ENCODE results near the gene RNF168.
"Not testable (repeated sequence)": the region's sequence is repeated elsewhere in the genome, so short reads cannot be mapped to it uniquely, and the experiment has no call there.

The RNF168 gene

GRCh38 chr3:196496183-196496582, 7.4 kb downstream of the RNF168 start:
- no peak for FAIRE-seq
- TF ChIP-seq TAF1 (IDR thresholded peaks at IDR 0.05; ENCODE audit: borderline replicate concordance, low read depth, low read length) (no peak), POLR2AphosphoS5 (IDR thresholded peaks at IDR 0.05; ENCODE audit: low read depth, low read length) (no peak), POLR2A (IDR thresholded peaks at IDR 0.05; ENCODE audit: low read depth, low read length) (no peak)
- no peak for DNase-seq (ENCODE audit: insufficient read length)

DNA sequence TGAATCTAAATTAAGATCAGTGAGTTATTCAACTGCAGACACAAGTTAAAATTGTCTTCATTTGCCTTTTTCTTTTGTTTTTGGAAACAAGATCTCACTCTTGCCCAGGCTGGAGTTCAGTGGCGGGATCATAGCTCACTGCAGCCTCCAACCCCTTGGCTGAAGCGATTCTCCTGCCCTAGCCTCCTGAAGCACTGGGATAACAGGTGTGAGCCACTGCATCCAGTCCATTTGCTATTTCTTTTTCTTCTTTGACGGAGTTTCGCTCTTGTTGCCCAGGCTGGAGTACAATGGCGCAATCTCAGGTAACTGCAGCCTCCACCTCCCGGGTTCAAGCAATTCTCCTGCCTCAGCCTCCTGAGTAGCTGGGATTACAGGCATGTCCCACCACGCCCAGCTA, 10.3 kb downstream of the RNF168 start:
- TF ChIP-seq POLR2A (IDR thresholded peaks at IDR 0.05; ENCODE audit: low read depth, low read length) (no peak), POLR2AphosphoS5 (IDR thresholded peaks at IDR 0.05; ENCODE audit: low read depth, low read length) (no peak), TAF1 (IDR thresholded peaks at IDR 0.05; ENCODE audit: borderline replicate concordance, low read depth, low read length) (no peak)
- no peak for FAIRE-seq
- no peak for DNase-seq (ENCODE audit: insufficient read length)

DNA sequence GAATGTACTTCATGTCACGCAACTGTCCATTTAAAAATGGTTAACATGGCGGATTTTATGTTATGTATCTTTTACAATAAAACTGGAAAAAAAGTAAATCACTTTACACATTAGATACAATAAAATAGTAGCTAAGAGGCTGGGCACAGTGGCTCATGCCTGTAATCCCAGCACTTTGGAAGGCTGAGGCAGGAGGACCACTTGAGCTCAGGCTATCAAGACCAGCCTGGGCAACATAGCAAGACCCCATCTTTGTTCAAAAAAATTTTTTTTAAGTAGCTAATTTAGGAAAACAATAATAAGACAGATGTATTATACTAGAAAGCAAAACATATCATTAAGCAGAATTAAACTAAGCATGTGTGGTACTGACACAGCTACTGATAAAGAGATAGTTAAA, 11.5 kb downstream of the RNF168 start:
- no peak for FAIRE-seq
- TF ChIP-seq POLR2AphosphoS5 (IDR thresholded peaks at IDR 0.05; ENCODE audit: low read depth, low read length) (no peak), POLR2A (IDR thresholded peaks at IDR 0.05; ENCODE audit: low read depth, low read length) (no peak), TAF1 (IDR thresholded peaks at IDR 0.05; ENCODE audit: borderline replicate concordance, low read depth, low read length) (no peak)
- DNase-seq (ENCODE audit: insufficient read length): no peak

DNA sequence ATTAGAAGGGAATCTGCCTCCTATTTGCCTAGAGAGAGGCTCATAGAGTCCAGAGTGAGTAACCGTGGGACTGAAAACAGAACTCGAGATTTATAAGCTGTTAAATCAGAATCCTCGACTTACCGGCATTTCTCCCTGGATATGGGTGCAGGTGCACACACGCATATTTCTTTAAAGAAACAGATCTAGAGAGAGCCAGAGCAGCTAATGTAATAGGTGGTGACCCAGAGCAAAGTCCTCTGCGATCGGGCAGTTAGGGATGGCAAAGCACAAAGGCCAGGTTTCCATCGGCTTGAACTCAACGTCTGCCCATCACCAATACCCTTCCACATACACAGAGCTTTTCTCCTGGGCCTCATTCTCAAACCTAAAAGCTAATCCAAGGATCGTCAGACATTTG, 13.8 kb downstream of the RNF168 start:
- TF ChIP-seq POLR2A (IDR thresholded peaks at IDR 0.05; ENCODE audit: low read depth, low read length) (no peak), POLR2AphosphoS5 (IDR thresholded peaks at IDR 0.05; ENCODE audit: low read depth, low read length) (no peak), TAF1 (IDR thresholded peaks at IDR 0.05; ENCODE audit: borderline replicate concordance, low read depth, low read length) (no peak)
- FAIRE-seq (no peak), DNase-seq (ENCODE audit: insufficient read length) (no peak)

- FAIRE-seq: no peak
- no peak for DNase-seq (ENCODE audit: insufficient read length)
- no peak for TF ChIP-seq POLR2A (IDR thresholded peaks at IDR 0.05; ENCODE audit: low read depth, low read length)
- TF ChIP-seq TAF1 (IDR thresholded peaks at IDR 0.05; ENCODE audit: borderline replicate concordance, low read depth, low read length): no peak
- TF ChIP-seq POLR2AphosphoS5 (IDR thresholded peaks at IDR 0.05; ENCODE audit: low read depth, low read length): no peak
These were observed 17.3 kb downstream of the RNF168 start for GRCh38 chr3:196486263-196486662.

DNA sequence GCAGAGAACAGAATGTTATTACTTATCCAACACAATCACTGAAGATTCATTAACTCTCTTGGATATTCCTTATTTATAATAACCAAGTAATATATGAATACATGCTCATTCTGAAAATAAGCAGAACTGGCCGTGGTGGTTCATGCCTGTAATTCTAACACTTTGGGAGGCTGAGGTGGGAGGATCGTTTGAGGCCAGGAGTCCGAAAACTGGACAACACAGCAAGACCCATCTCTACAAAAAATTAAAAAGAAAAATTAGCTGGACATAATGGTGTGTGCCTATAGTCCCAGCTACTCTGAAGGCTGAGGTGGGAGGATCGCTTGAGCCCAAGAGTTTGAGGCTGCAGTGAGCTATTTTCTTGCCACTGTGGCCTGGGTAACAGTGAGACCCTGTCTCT, 25.9 kb downstream of the RNF168 start:
- no peak for TF ChIP-seq TAF1 (IDR thresholded peaks at IDR 0.05; ENCODE audit: borderline replicate concordance, low read depth, low read length)
- no peak for TF ChIP-seq POLR2A (IDR thresholded peaks at IDR 0.05; ENCODE audit: low read depth, low read length)
- TF ChIP-seq POLR2AphosphoS5 (IDR thresholded peaks at IDR 0.05; ENCODE audit: low read depth, low read length): no peak
- no peak for FAIRE-seq
- DNase-seq (ENCODE audit: insufficient read length): no peak

- DNase-seq (ENCODE audit: insufficient read length) (no peak), FAIRE-seq (no peak)
- TF ChIP-seq POLR2A (IDR thresholded peaks at IDR 0.05; ENCODE audit: low read depth, low read length) (no peak), POLR2AphosphoS5 (IDR thresholded peaks at IDR 0.05; ENCODE audit: low read depth, low read length) (no peak), TAF1 (IDR thresholded peaks at IDR 0.05; ENCODE audit: borderline replicate concordance, low read depth, low read length) (no peak)
These were observed 31.3 kb downstream of the RNF168 start for GRCh38 chr3:196472286-196472685.

DNA sequence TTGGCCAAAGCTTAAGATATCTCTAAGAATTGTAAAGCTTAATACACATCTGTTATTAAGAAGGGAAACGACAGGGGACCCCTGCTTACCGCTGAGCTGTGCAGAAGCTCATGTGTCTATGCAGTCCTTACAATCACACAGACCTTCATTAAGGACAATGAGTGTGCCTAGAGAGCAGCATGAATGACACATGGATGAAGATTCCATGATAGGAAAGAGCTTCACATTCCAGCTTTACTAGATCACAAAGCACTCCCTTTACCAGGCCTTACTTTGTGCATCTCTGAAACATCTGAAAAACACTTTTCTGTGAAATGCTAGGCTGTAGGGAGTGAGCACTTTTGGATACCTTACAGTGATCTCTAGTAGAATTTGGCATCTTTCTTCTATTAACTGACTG, 32.0 kb downstream of the RNF168 start:
- FAIRE-seq: no peak

DNA sequence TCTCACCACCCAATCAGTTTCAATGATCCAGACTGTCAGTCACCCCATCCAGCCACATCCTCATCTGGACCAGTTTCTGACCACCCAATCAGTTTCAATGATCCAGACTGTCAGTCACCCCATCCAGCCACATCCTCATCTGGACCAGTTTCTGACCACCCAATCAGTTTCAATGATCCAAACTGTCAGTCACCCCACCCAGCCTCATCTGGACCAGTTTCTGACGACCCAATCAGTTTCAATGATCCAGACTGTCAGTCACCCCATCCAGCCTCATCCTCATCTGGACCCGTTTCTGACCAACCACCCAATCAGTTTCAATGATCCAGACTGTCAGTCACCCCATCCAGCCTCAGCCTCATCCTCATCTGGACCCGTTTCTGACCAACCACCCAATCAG, 33.4 kb downstream of the RNF168 start:
- TF ChIP-seq POLR2A (IDR thresholded peaks at IDR 0.05; ENCODE audit: low read depth, low read length) (peak; percentile 18; the same call in 1 of the 2 replicates), POLR2AphosphoS5 (IDR thresholded peaks at IDR 0.05; ENCODE audit: low read depth, low read length) (0 out of 2 replicates have a peak, but pooled peaks have one; percentile 53)
- not testable (repeated sequence) for FAIRE-seq; DNase-seq (ENCODE audit: insufficient read length)

More for the DNA sequence above, 32.0 kb downstream of the RNF168 start:
- no peak for DNase-seq (ENCODE audit: insufficient read length)
- TF ChIP-seq POLR2A (IDR thresholded peaks at IDR 0.05; ENCODE audit: low read depth, low read length) (no peak), TAF1 (IDR thresholded peaks at IDR 0.05; ENCODE audit: borderline replicate concordance, low read depth, low read length) (no peak), POLR2AphosphoS5 (IDR thresholded peaks at IDR 0.05; ENCODE audit: low read depth, low read length) (no peak)

DNA sequence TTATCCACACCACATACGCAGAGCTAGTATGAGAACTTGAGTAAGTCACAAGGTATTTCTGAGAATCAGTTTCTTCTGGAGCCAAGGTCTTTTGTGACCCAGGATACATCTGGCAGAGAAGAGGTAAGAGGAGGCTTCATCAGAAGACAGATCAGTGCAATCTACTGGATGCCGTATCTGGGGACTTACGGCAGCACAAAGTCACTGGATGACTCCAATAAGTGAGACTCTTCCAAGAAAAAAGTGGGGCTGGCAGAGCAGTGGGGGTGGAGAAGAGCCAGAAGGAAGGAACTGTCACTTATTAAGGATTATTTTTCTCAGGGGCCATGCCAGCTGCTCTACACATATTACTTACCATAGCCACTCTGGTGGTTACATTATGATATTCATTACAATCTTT, 39.8 kb downstream of the RNF168 start:
- TF ChIP-seq POLR2A (IDR thresholded peaks at IDR 0.05; ENCODE audit: low read depth, low read length) (no peak), POLR2AphosphoS5 (IDR thresholded peaks at IDR 0.05; ENCODE audit: low read depth, low read length) (no peak), TAF1 (IDR thresholded peaks at IDR 0.05; ENCODE audit: borderline replicate concordance, low read depth, low read length) (no peak)
- FAIRE-seq: no peak
- no peak for DNase-seq (ENCODE audit: insufficient read length)

DNA sequence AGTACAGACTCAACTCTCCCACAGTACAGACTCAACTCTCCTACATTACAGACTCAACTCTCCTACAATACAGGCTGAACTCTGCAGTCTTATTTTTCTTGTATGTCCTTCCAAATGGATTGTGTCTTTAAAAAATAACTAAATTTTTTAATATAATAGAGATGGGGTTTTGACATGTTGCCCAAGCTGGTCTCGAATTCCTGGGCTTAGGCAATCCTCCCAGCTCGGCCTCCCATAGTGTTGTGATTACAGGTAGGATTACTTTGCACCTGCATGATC, 40.2 kb downstream of the RNF168 start:
- no peak for TF ChIP-seq POLR2AphosphoS5 (IDR thresholded peaks at IDR 0.05; ENCODE audit: low read depth, low read length)
- TF ChIP-seq TAF1 (IDR thresholded peaks at IDR 0.05; ENCODE audit: borderline replicate concordance, low read depth, low read length): no peak
- no peak for TF ChIP-seq POLR2A (IDR thresholded peaks at IDR 0.05; ENCODE audit: low read depth, low read length)
- no peak for FAIRE-seq

DNA sequence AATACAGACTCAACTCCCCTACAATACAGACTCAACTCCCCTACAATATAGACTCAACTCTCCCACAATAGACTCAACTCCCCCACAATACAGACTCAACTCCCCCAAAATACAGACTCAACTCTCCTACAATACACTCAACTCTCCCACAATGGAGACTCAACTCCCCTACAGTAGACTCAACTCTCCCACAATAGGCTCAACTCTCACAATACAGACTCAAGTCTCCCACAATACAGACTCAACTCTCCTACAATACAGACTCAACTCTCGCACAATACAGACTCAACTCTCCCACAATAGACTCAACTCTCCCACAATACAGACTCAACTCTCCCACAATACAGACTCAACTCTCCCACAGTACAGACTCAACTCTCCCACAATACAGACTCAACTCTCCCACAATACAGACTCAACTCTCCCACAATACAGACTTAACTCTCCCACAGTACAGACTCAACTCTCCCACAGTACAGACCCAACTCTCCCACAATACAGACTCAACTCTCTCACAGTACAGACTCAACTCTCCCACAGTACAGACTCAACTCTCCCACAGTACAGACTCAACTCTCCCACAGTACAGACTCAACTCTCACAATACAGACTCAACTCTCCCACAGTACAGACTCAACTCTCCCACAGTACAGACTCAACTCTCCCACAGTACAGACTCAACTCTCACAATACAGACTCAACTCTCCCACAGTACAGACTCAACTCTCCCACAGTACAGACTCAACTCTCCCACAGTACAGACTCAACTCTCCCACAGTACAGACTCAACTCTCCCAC, 40.7 kb downstream of the RNF168 start:
- not testable (repeated sequence) for FAIRE-seq; DNase-seq (ENCODE audit: insufficient read length)

More for the DNA sequence above, 40.2 kb downstream of the RNF168 start:
- DNase-seq (ENCODE audit: insufficient read length): no peak

All from GM12892 (cell line).